NCI-H510A (cell line): ENCODE measurements around the gene RAB41.
A peak's percentile ranks its signal among the peaks of the same experiment; 100 is the strongest.
"Not testable (repeated sequence)": the region's sequence is repeated elsewhere in the genome, so short reads cannot be mapped to it uniquely, and the experiment has no call there.

Experiments
- DNase-seq: peaks from one replicate; lab custom pipeline; 2025; lab: John Stamatoyannopoulos, UW

RAB41 gene

GRCh38 chrX:70281951-70282350 is at the start of gene RAB41:
RAB41 (plus strand) TSS chrX:70282172; CDS start chrX:70282218, 46 bp downstream.
- no peak for DNase-seq

- no peak for DNase-seq
Observed at GRCh38 chrX:70234355-70234754, 47.6 kb upstream of the RAB41 start, which contains the start of gene AWAT1. AWAT1 (plus strand) TSS chrX:70234655; CDS start chrX:70234696, 41 bp downstream.

- no peak for DNase-seq
Observed at GRCh38 chrX:70240751-70241150, 41.2 kb upstream of the RAB41 start.

GRCh38 chrX:70241501-70241900 is 40.5 kb upstream of the RAB41 start:
- no peak for DNase-seq

GRCh38 chrX:70243601-70244000 is 38.4 kb upstream of the RAB41 start:
- not testable (repeated sequence) for DNase-seq

GRCh38 chrX:70244881-70245280 is 37.1 kb upstream of the RAB41 start:
- DNase-seq = no peak

GRCh38 chrX:70247252-70247651 is 34.7 kb upstream of the RAB41 start:
- DNase-seq = no peak

- no peak for DNase-seq
Observed at GRCh38 chrX:70252491-70252890, 29.5 kb upstream of the RAB41 start.

- peak; percentile 10 for DNase-seq
Observed at GRCh38 chrX:70253377-70254062, 28.5 kb upstream of the RAB41 start.

GRCh38 chrX:70254063-70254400 is 27.9 kb upstream of the RAB41 start:
- DNase-seq = no peak

- no peak for DNase-seq
Observed at GRCh38 chrX:70254909-70255308, 27.1 kb upstream of the RAB41 start.

GRCh38 chrX:70255452-70255851 is 26.5 kb upstream of the RAB41 start:
- DNase-seq = no peak

- DNase-seq = no peak
Observed at GRCh38 chrX:70257423-70258288, 24.3 kb upstream of the RAB41 start.

- DNase-seq = no peak
Observed at GRCh38 chrX:70260104-70260503, 21.9 kb upstream of the RAB41 start, which contains the start of gene P2RY4. P2RY4 (minus strand) TSS chrX:70260204; CDS start chrX:70259624, 580 bp downstream.

- peak; percentile 25 for DNase-seq
Observed at GRCh38 chrX:70262952-70263567, 18.9 kb upstream of the RAB41 start.

GRCh38 chrX:70264784-70265183 is 17.2 kb upstream of the RAB41 start:
- no peak for DNase-seq

GRCh38 chrX:70268034-70268433 is 13.9 kb upstream of the RAB41 start, which contains the start of gene ARR3:
ARR3 (plus strand) TSS chrX:70268334; CDS start chrX:70269386, 1,052 bp downstream.
- DNase-seq = no peak

GRCh38 chrX:70274029-70274428 is 7.9 kb upstream of the RAB41 start:
- DNase-seq = not testable (repeated sequence)

GRCh38 chrX:70279081-70279480 is 2.9 kb upstream of the RAB41 start:
- no peak for DNase-seq

GRCh38 chrX:70280573-70280972 is 1.4 kb upstream of the RAB41 start:
- no peak for DNase-seq

GRCh38 chrX:70289168-70289792 is 7.3 kb downstream of the RAB41 start:
- DNase-seq = no peak
